ENCODE data around the gene FHOD3. TPM values are rescaled to one million over a fixed set of nuclear protein-coding genes. Genes with fewer than 3 reads are reported as not detected.

Gene FHOD3
- total RNA-seq, 4 donors from 2014 or later: 15.6 to 25.9 (median 21.6) TPM

- WGBS, 2 donors: 78 to 81% methylated on average over 4 of the region's 4 CpGs
These were observed 90.8 kb downstream of the FHOD3 start for GRCh38 chr18:36388310-36388709.

DNA sequence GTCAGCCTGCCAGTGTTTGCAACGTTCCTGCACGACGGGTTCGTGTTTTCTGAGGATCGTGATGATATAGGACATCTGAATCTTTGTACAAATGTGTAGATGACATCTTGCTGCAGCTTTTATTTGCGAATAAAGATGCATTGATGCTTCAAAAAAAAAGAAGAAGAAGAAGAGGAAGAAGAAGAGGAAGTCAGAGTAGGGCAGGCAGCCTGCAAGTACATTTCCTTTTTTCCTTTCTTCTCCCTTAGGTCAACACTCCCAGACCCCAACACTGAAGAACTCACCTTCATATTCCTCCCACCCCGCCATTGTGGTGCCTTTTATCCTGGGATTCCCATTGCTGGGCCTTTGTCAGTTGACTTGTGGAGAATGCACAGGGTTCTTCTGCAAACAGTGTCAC, 91.5 kb downstream of the FHOD3 start:
- no peaks in the 10 kb centered on the region for H3K27me3 ChIP-seq
- H3K9me3 ChIP-seq: peaks cover 0 to 4% (median 0%) of the 10 kb centered on the region in 4 donors
- H3K4me1 ChIP-seq: no peaks in the 10 kb centered on the region
- no peak overlapping the region for H3K4me3 ChIP-seq
- H3K36me3 ChIP-seq: no peaks in the 10 kb centered on the region
- DNase-seq (ENCODE audit: low spot score in 2 of 2): no peak
- no peak overlapping the region for H3K27ac ChIP-seq
- WGBS, 2 donors: 88 to 91% methylated on average over 7 of the region's 7 CpGs
- no peak for TF ChIP-seq POLR2A (IDR thresholded peaks at IDR 0.05)
- TF ChIP-seq EP300 (IDR thresholded peaks at IDR 0.05): no peak
- TF ChIP-seq CTCF (IDR thresholded peaks at IDR 0.05): no peak

More at GRCh38 chr18:36388310-36388709, 90.8 kb downstream of the FHOD3 start:
- Histone ChIP-seq H3K4me1 (no peaks in the 10 kb centered on the region), H3K36me3 (no peaks in the 10 kb centered on the region), H3K27ac (no peak overlapping the region), H3K4me3 (no peak overlapping the region), H3K9me3 (no peaks in the 10 kb centered on the region), H3K27me3 (no peaks in the 10 kb centered on the region)
- TF ChIP-seq CTCF (IDR thresholded peaks at IDR 0.05) (no peak), EP300 (IDR thresholded peaks at IDR 0.05) (no peak), POLR2A (IDR thresholded peaks at IDR 0.05) (no peak)
- no peak for DNase-seq (ENCODE audit: low spot score in 2 of 2)

DNA sequence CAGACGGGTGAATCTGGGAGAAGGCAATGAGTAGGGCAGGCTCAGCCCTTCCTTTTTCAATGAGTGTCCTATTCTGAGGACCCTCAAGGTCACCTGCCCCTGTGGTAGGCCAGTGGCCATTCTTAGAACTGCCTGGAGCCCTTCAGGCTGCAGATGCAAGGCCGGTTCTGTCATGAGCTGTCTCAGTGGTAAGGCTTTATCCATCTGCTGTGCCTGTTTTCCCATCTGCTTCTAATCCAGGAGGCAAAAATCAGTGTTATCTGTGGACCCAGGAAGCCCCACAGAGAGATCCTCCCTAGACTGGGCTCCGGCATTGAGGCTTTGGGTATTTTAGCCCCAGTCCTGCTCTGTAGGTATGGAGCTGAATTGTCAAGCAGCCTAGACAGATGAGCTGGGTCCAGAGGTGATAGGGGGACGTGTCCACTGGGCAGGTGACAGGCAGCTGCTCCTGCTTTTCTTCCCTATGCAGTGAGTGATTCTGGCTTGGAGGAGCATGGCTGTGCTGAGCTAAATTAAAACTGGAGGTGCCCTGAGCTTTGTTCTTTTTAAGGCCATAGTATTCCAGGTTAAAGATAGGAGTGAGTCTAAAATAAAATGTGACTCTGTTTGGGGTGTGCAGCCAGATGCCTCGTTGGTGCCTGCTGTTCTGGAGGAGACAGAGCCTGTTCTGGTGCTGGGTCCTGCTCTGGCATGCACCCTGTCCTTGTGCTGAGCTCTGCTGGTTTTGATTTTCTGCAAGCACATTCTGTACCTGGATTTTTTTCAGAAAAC, 92.5 kb downstream of the FHOD3 start:
- H3K9me3 ChIP-seq: peaks cover 0 to 12% (median 0%) of the 10 kb centered on the region in 4 donors
- WGBS, 2 donors: 76 to 83% methylated on average over 5 of the region's 5 CpGs
- no peak for DNase-seq (ENCODE audit: low spot score in 2 of 2)
- no peak overlapping the region for H3K4me3 ChIP-seq
- no peaks in the 10 kb centered on the region for H3K27me3 ChIP-seq
- H3K4me1 ChIP-seq: no peaks in the 10 kb centered on the region
- no peak for TF ChIP-seq CTCF (IDR thresholded peaks at IDR 0.05)
- TF ChIP-seq EP300 (IDR thresholded peaks at IDR 0.05): no peak
- no peak for TF ChIP-seq POLR2A (IDR thresholded peaks at IDR 0.05)
- H3K36me3 ChIP-seq: no peaks in the 10 kb centered on the region
- H3K27ac ChIP-seq: no peak overlapping the region

- Histone ChIP-seq H3K36me3 (no peaks in the 10 kb centered on the region), H3K9me3 (peaks cover 0 to 25% (median 7%) of the 10 kb centered on the region in 4 donors), H3K4me1 (no peaks in the 10 kb centered on the region), H3K4me3 (no peak overlapping the region), H3K27ac (no peak overlapping the region), H3K27me3 (no peaks in the 10 kb centered on the region)
- no peak for TF ChIP-seq CTCF (IDR thresholded peaks at IDR 0.05)
- DNase-seq (ENCODE audit: low spot score in 2 of 2): no peak
- 94 to 96% methylated on average over 7 of the region's 7 CpGs for WGBS, 2 donors
These were observed 94.1 kb downstream of the FHOD3 start for GRCh38 chr18:36391426-36392145.
